A673 (cell line): Measurements from ENCODE around the gene SIRT2. TPM values are rescaled to one million over a fixed set of nuclear protein-coding genes. Genes with fewer than 3 reads are reported as not detected.

ENCODE experiments used
- BruUV-seq: library from RNA; stranded (reverse); fragments of 400-500 nt; replicated peaks from 2 replicates; lab custom pipeline; 2021; lab: Mats Ljungman, UMichigan
- CTCF ChIA-PET: fragments of 300-600 bp; sonication (Branson Sonifier 250); formaldehyde crosslinking; loops from one replicate; lab custom pipeline; 2022; ENCODE audit warnings: antibody characterized with exemption; lab: Charles Lee
- POLR2A ChIA-PET: fragments of 300-600 bp; sonication (Branson Sonifier 250); formaldehyde crosslinking; loops from one replicate; lab custom pipeline; 2022; ENCODE audit warnings: antibody characterized with exemption; ENCODE audit not compliant: low non-redundant PET; lab: Charles Lee
- DNase-seq: peaks from one replicate; pipeline ENCODE4 v3.0.0-alpha.2; 2015; ENCODE audit warnings: low spot score
- H3K27ac ChIP-seq: fragments of 200-600 bp; sonication (generic); 2 replicates; pipeline ENCODE4 v1.5.1; 2016; ENCODE audit warnings: mixed run types, low read depth, mild to moderate bottlenecking, mixed read lengths, antibody characterized with exemption, low read length; ENCODE audit not compliant: poor library complexity, severe bottlenecking
- H3K27me3 ChIP-seq: fragments of 200-600 bp; sonication (generic); replicated peaks from 2 replicates; pipeline ENCODE4 v1.6.1; 2017; ENCODE audit warnings: mixed run types, low read depth, mild to moderate bottlenecking, mixed read lengths, antibody characterized with exemption, low read length; ENCODE audit not compliant: insufficient read depth, poor library complexity
- H3K36me3 ChIP-seq: fragments of 200-600 bp; sonication (generic); 2 replicates; pipeline ENCODE4 v1.6.1; 2016; ENCODE audit warnings: mixed run types, mild to moderate bottlenecking, mixed read lengths, antibody characterized with exemption, low read length; ENCODE audit not compliant: insufficient read depth, poor library complexity, severe bottlenecking
- H3K4me1 ChIP-seq: fragments of 200-600 bp; sonication (generic); 2 replicates; pipeline ENCODE4 v1.6.1; 2017; ENCODE audit warnings: mixed run types, mild to moderate bottlenecking, mixed read lengths, antibody characterized with exemption, low read length; ENCODE audit not compliant: insufficient read depth, poor library complexity, severe bottlenecking
- H3K4me3 ChIP-seq: fragments of 200-600 bp; sonication (generic); 2 replicates; pipeline ENCODE4 v1.5.1; 2016; ENCODE audit warnings: low read depth, mixed run types, mild to moderate bottlenecking, mixed read lengths, low read length; ENCODE audit not compliant: poor library complexity, severe bottlenecking
- H3K9me3 ChIP-seq: fragments of 200-600 bp; sonication (generic); 2 replicates; pipeline ENCODE4 v1.6.1; 2016; ENCODE audit warnings: mixed run types, low read depth, mild to moderate bottlenecking, mixed read lengths, antibody characterized with exemption, low read length; ENCODE audit not compliant: poor library complexity, severe bottlenecking
- CTCF ChIP-seq: fragments of 300-800, 200-600 bp; sonication (generic); conservative IDR thresholded peaks from 2 replicates; pipeline ENCODE4 v1.5.1; 2017; ENCODE audit warnings: low read depth, mild to moderate bottlenecking, antibody characterized with exemption, low read length, moderate library complexity, mixed read lengths
- EZH2 ChIP-seq: fragments of 200-600 bp; sonication (generic); IDR thresholded peaks from 2 replicates; pipeline ENCODE4 v1.6.1; 2017; ENCODE audit warnings: borderline replicate concordance, low read depth, mild to moderate bottlenecking, mixed read lengths, antibody characterized with exemption, low read length; ENCODE audit not compliant: poor library complexity, severe bottlenecking
- intact Hi-C: fragments of 100-400 bp; cut with micrococcal nuclease; formaldehyde crosslinking; loops from one replicate; pipeline ENCODE4 v1.10.0; 2022; ENCODE audit not compliant: unreplicated experiment
- total RNA-seq: library from RNA; stranded (reverse); gene quantifications from 2 replicates; pipeline ENCODE4 v1.2.3, GENCODE V29; 2021

The SIRT2 gene
- total RNA-seq, 1 experiment from 2014 or later, result 32.2 TPM

DNA sequence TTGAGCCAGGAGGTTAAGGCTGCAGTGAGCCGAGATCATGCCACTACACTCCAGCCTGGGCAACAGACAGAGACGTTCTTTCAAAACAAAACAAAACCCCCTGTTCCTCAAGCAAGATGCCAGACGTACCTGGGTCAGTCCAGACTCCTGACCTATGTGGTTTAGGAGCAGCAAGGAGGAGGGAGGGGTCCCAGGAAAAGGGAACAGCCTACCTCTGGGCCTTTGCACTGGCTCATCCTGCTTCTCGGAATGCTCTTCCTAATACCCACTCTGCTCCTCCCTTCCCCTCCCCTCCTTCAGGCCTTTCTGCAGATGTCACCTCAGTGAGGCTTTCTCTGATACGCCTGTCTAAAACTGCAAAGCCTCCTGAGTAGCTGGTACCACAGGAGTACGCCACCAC, 30.9 kb downstream of the SIRT2 start:
- TF ChIP-seq CTCF (no peak), EZH2 (no peak)
- ChIA-PET POLR2A (no interaction called here), CTCF (interaction anchor here (0.5 kb wide), 1 partner anchor 66 kb away, joined by 3 read pairs; no protein-coding TSS in a partner anchor)
- H3K36me3 ChIP-seq, result no peaks in the 10 kb centered on the region
- no peaks in the 10 kb centered on the region for H3K4me1 ChIP-seq
- H3K9me3 ChIP-seq, result no peaks in the 10 kb centered on the region
- no peak overlapping the region for H3K4me3 ChIP-seq
- intact Hi-C loops, result no loop called here
- BruUV-seq, result TSS peak; percentile 65
- H3K27me3 ChIP-seq, result no peaks in the 10 kb centered on the region
- H3K27ac ChIP-seq, result no peak overlapping the region
- DNase-seq, result no peak

GRCh38 chr19:38867171-38867780, 32.1 kb downstream of the SIRT2 start:
- Histone ChIP-seq H3K27me3 (no peaks in the 10 kb centered on the region), H3K27ac (no peak overlapping the region), H3K4me3 (no peak overlapping the region), H3K9me3 (no peaks in the 10 kb centered on the region), H3K4me1 (peaks cover 8% of the 10 kb centered on the region), H3K36me3 (no peaks in the 10 kb centered on the region)
- intact Hi-C loops, result no loop called here
- ChIA-PET CTCF (no interaction called here), POLR2A (interaction anchor here (0.6 kb wide), 2 partner anchors 9 to 35 kb away, joined by 3 to 16 read pairs; no protein-coding TSS in a partner anchor)
- no TSS peak for BruUV-seq
- TF ChIP-seq CTCF, result no peak
- TF ChIP-seq EZH2, result no peak
- DNase-seq, result no peak

DNA sequence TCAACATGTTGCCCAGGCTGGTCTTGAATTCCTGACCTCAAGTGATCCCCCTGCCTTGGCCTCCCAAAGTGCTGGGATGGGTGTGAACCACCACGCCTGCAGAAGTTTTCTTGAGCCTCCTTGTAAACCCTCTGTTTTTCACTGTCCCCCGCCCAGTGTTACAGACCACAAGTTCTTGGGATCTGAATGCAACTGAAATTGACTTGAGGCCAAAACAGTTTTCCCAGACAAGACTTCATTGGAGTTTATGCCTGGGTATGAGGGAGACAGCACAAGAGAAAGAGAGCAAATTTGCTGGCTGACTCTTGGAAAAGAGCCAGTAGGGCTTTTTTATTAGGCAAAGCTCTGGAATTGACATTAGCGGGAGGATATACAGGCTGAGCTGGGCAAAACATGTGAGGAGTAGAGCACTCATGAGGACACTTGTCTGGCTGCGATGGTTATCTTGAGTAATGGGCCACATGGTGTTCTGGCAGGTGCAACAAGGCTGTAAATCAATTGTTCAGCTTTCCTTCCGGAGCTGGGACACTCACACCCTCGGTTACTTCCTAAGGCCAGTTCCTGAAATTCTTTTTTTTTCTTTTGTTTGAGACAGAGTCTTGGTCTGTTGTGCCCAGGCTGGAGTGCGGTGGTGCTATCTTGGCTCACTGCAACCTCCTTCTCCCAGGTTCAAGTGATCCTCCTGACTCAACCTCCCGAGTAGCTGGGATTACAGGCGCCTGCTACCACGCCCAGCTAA, 36.9 kb downstream of the SIRT2 start:
- CTCF ChIA-PET, result no interaction called here
- H3K27ac ChIP-seq, result no peak overlapping the region

More for the DNA sequence above, 36.9 kb downstream of the SIRT2 start:
- H3K4me3 ChIP-seq, result no peak overlapping the region
- TF ChIP-seq CTCF, result no peak
- TF ChIP-seq EZH2, result no peak
- no TSS peak for BruUV-seq
- peaks cover 10% of the 10 kb centered on the region for H3K4me1 ChIP-seq
- H3K27me3 ChIP-seq, result no peaks in the 10 kb centered on the region
- POLR2A ChIA-PET, result interaction anchor here (0.7 kb wide), 1 partner anchor 13 kb away, joined by 7 read pairs; no protein-coding TSS in a partner anchor
- intact Hi-C loops, result no loop called here
- H3K9me3 ChIP-seq, result no peaks in the 10 kb centered on the region
- DNase-seq, result peak; percentile 81
- H3K36me3 ChIP-seq, result no peaks in the 10 kb centered on the region
